D721Med (cell line): ENCODE measurements around the gene CASZ1.

Source experiments
- DNase-seq: peaks from one replicate; pipeline ENCODE4 v3.0.0; 2011; ENCODE audit warnings: low spot score; ENCODE audit not compliant: insufficient read length
- FAIRE-seq: peaks from 2 replicates; lab custom pipeline; 2011; peaks lifted over from hg19 to GRCh38; lab: Jason Lieb, UNC
- CTCF ChIP-seq: IDR thresholded peaks from 2 replicates; pipeline ENCODE4 v1.5.1; 2012; ENCODE audit warnings: mild to moderate bottlenecking, control low read depth; ENCODE audit not compliant: insufficient read depth; ENCODE audit errors: missing control alignments

The CASZ1 gene

GRCh38 chr1:10717296-10718082 is 79.0 kb downstream of the CASZ1 start:
- FAIRE-seq (no peak), DNase-seq (no peak)
- no peak for TF ChIP-seq CTCF

- DNase-seq = no peak
- no peak for FAIRE-seq
- TF ChIP-seq CTCF = no peak
Measured at GRCh38 chr1:10716840-10717239, 79.6 kb downstream of the CASZ1 start.

- no peak for TF ChIP-seq CTCF
- FAIRE-seq (no peak), DNase-seq (no peak)
Measured at GRCh38 chr1:10714337-10715114, 81.9 kb downstream of the CASZ1 start.

- no peak for TF ChIP-seq CTCF
- DNase-seq (no peak), FAIRE-seq (no peak)
Measured at GRCh38 chr1:10713614-10714013, 82.8 kb downstream of the CASZ1 start.

GRCh38 chr1:10712568-10713362 is 83.7 kb downstream of the CASZ1 start:
- TF ChIP-seq CTCF = no peak

GRCh38 chr1:10710489-10710888 is 86.0 kb downstream of the CASZ1 start:
- no peak for FAIRE-seq
- TF ChIP-seq CTCF = no peak
- no peak for DNase-seq

More at GRCh38 chr1:10712568-10713362, 83.7 kb downstream of the CASZ1 start:
- DNase-seq (no peak), FAIRE-seq (no peak)
